Astrocyte of the spinal cord (primary cell): Measurements from ENCODE around the gene NOC4L.

Experiments used
- DNase-seq: peaks from one replicate; pipeline ENCODE4 v3.0.0; 2011; ENCODE audit warnings: low read depth, low spot score
- H3K4me3 ChIP-seq: 2 replicates; pipeline ENCODE4 v1.5.1; 2011; ENCODE audit warnings: low read depth, mild to moderate bottlenecking, low read length, moderate library complexity
- CTCF ChIP-seq: IDR thresholded peaks from 2 replicates; pipeline ENCODE4 v1.5.1; 2012; ENCODE audit warnings: low read depth, mild to moderate bottlenecking, low read length, inconsistent platforms
- in situ Hi-C: cut with HindIII; loops from 2 replicates; pipeline ENCODE4 v1.10.0; 2017; ENCODE audit warnings: low sequenced_read_pairs

The NOC4L gene

GRCh38 chr12:132103542-132104308 lies 40.5 kb upstream of the NOC4L start:
- no peak for DNase-seq
- TF ChIP-seq CTCF, result no peak
- H3K4me3 ChIP-seq, result no peak overlapping the region
- in situ Hi-C loops, result no loop called here

- H3K4me3 ChIP-seq, result no peak overlapping the region
- no peak for TF ChIP-seq CTCF
- in situ Hi-C loops, result no loop called here
- no peak for DNase-seq
These were observed 38.8 kb upstream of the NOC4L start for GRCh38 chr12:132105467-132105866.

GRCh38 chr12:132106921-132107320 lies 37.3 kb upstream of the NOC4L start:
- TF ChIP-seq CTCF, result no peak
- no peak for DNase-seq
- in situ Hi-C loops, result no loop called here
- H3K4me3 ChIP-seq, result no peak overlapping the region

GRCh38 chr12:132108211-132108832 lies 35.9 kb upstream of the NOC4L start:
- TF ChIP-seq CTCF, result no peak
- no peak overlapping the region for H3K4me3 ChIP-seq
- in situ Hi-C loops, result no loop called here
- DNase-seq, result no peak

GRCh38 chr12:132109741-132110140 lies 34.5 kb upstream of the NOC4L start:
- H3K4me3 ChIP-seq, result no peak overlapping the region
- no peak for TF ChIP-seq CTCF
- DNase-seq, result no peak
- in situ Hi-C loops, result no loop called here

- H3K4me3 ChIP-seq, result no peak overlapping the region
- DNase-seq, result no peak
- no peak for TF ChIP-seq CTCF
- in situ Hi-C loops, result no loop called here
These were observed 33.6 kb upstream of the NOC4L start for GRCh38 chr12:132110677-132111076.
